Stimulated activated memory B cell treated with anti-CD40 and anti-IgM and Interleukin-4, amounts not matched to agents 10 μg/mL and 1 μg/mL and 100 μg/mL, for 72 hours (primary cell): ENCODE measurements around the gene ZFX.

ENCODE experiments used
- ATAC-seq: fragments of 150-1000 bp; cut with Tn5 transposase; 2 replicates; pipeline ENCODE4 v1.10.0; 2021
- H3K27ac Mint-ChIP-seq: one replicate; pipeline ENCODE4 v1.8.0; 2022; ENCODE audit warnings: mild to moderate bottlenecking, mixed read lengths
- H3K27me3 Mint-ChIP-seq: one replicate; pipeline ENCODE4 v1.8.0; 2022; ENCODE audit warnings: mixed read lengths
- H3K36me3 Mint-ChIP-seq: one replicate; pipeline ENCODE4 v1.8.0; 2022; ENCODE audit warnings: mixed read lengths
- H3K4me1 Mint-ChIP-seq: one replicate; pipeline ENCODE4 v1.8.0; 2022; ENCODE audit warnings: mixed read lengths
- H3K4me3 Mint-ChIP-seq: one replicate; pipeline ENCODE4 v1.8.0; 2022; ENCODE audit warnings: mild to moderate bottlenecking, moderate library complexity, mixed read lengths
- H3K9me3 Mint-ChIP-seq: one replicate; pipeline ENCODE4 v1.8.0; 2022; ENCODE audit warnings: mixed read lengths

Gene ZFX

DNA sequence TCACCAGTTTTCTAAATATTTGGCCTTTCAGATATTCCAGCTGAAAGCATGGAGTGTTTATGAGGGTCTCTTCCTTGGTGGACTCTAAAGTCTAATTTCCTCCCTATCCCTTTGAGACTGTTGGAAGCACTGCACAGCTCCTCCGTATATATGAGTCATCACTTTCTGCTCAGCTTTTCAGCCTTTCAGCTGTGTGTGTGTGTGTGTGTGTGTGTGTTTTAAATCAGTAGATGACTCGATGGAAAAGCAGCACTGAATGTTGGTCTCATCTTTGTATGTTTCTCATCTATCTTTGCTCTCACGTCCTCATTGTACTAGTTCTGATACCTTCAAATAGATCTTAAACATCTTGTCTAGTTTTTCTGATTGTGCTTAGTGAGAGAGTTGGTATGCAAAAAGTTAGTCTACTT lies 81.6 kb downstream of the ZFX start:
- Mint-ChIP-seq H3K27ac (no peak overlapping the region), H3K9me3 (peaks cover 3% of the 10 kb centered on the region), H3K4me1 (no peaks in the 10 kb centered on the region), H3K27me3 (no peaks in the 10 kb centered on the region), H3K4me3 (no peak overlapping the region), H3K36me3 (no peaks in the 10 kb centered on the region)
- no peak for ATAC-seq

DNA sequence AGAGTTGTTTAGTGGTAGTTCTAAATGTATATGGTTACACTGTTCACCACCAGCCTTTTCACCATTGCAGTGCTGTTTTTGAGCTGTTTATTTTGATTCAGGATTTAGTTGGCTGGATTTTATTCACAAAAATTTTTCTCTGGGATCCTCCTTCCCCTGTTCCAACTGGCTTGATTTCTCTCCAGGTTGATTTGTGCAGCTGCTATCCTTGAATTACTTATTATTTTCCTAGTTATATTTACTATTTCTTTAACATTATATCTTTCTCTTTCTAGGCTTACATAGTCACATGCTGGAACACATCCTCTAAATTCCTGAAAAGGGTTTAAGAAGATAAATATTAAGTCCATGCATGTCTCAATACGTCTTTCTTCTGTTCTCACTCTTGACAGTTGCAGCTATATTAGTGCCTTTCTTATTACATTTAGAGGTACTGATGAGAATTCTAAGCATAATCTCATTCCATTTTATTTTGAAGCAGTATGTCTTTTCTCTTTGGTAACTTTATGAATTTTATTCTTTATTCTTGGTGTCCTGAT lies 82.2 kb downstream of the ZFX start:
- ATAC-seq, result no peak
- no peaks in the 10 kb centered on the region for H3K4me1 Mint-ChIP-seq
- no peak overlapping the region for H3K4me3 Mint-ChIP-seq
- no peak overlapping the region for H3K27ac Mint-ChIP-seq
- H3K9me3 Mint-ChIP-seq, result peaks cover 3% of the 10 kb centered on the region
- no peaks in the 10 kb centered on the region for H3K27me3 Mint-ChIP-seq
- no peaks in the 10 kb centered on the region for H3K36me3 Mint-ChIP-seq

DNA sequence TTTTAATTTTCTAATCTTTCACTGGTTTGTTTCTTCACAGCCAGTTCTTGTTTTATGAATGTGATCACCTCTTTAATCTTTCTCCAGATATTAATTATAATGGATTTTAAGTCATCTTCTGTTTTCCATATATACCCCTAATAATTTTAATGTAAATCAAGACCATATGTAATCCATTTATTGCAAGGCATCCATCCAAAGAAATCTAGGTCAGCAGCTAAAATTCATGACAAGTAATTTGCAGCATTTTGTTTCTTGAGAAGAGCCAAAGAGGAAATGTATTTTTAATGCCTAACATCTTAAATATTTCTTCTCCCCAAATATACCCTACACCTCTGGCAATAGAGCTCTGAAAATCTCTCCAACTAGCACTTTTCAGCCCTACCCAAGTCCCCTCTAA lies 83.3 kb downstream of the ZFX start:
- Mint-ChIP-seq H3K36me3 (no peaks in the 10 kb centered on the region), H3K9me3 (peaks cover 2% of the 10 kb centered on the region), H3K4me3 (no peak overlapping the region), H3K27me3 (no peaks in the 10 kb centered on the region), H3K4me1 (no peaks in the 10 kb centered on the region), H3K27ac (no peak overlapping the region)
- ATAC-seq, result no peak

DNA sequence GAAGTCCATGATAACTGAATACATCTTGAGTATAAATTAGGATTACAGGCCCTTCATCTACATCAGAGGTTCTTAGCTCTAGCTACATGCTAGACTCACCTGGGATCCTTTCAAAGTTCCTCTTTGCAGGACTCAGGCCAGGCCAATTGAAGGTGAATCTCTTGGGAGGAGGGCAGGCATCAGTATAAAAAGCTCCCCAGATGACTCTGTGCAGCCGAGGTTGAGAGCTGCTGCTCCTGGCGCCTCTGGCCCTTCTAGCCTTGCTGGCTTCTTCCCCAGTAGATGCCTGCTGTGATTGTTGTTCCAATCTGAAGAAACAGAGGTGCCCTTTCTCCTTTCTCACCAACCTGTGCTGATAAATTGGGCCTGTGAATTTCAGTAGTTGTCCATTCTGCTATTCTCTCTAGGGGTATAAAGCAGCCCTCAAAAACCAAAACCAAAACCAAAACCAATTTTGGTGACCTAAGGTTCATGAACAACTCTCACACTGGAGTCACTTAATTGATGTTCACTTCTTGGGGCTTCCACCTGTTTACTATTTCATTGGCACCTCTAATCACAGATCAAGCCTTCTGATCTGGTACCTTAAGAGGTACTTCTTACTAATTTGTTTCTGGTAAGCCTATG lies 85.7 kb downstream of the ZFX start:
- Mint-ChIP-seq H3K4me1 (no peaks in the 10 kb centered on the region), H3K9me3 (no peaks in the 10 kb centered on the region), H3K27ac (no peak overlapping the region), H3K4me3 (no peak overlapping the region), H3K27me3 (no peaks in the 10 kb centered on the region), H3K36me3 (no peaks in the 10 kb centered on the region)
- ATAC-seq, result no peak

DNA sequence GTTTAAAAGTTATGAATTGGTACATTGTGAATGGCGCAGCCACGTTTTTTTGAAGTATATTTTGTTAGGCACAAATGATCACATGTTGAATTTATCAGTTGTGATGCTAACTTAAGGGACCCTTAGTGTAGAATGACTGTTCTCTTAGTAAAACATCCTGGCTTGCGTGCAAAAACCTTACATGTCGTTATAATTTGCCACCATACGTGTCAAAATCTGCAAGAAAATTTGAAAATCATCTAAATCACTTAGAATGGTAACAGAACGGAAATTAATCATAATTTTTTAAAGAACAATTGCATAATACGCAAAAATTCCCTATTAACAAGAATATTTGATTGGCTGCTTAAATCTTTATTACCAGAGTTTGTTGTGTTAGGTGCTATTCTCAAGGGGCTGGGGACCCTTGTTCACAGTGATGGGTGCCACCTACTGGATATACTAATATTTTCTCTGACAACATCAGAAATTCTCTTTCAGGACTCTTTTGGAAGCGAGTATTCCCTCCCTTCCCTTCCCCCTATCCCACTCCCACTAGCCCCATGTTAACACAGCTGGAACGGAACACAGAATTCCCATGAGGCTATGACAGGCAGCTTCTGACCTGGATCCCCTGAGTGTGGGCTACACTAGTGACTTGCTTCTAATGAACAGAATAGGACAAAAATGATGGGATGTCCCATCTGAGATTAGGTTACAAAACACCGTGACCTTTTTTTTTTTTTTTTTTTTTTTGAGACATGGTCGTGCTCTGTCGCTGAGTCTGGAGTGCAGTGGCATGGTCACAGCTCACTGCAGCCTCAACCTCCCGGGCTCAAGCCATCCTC lies 92.5 kb downstream of the ZFX start:
- peak overlapping the region; percentile 75 for H3K27ac Mint-ChIP-seq
- ATAC-seq, result peak; percentile 36
- H3K4me1 Mint-ChIP-seq, result peaks cover 12% of the 10 kb centered on the region
- no peaks in the 10 kb centered on the region for H3K27me3 Mint-ChIP-seq
- peak overlapping the region; percentile 23 for H3K4me3 Mint-ChIP-seq
- H3K36me3 Mint-ChIP-seq, result no peaks in the 10 kb centered on the region
- H3K9me3 Mint-ChIP-seq, result no peaks in the 10 kb centered on the region

DNA sequence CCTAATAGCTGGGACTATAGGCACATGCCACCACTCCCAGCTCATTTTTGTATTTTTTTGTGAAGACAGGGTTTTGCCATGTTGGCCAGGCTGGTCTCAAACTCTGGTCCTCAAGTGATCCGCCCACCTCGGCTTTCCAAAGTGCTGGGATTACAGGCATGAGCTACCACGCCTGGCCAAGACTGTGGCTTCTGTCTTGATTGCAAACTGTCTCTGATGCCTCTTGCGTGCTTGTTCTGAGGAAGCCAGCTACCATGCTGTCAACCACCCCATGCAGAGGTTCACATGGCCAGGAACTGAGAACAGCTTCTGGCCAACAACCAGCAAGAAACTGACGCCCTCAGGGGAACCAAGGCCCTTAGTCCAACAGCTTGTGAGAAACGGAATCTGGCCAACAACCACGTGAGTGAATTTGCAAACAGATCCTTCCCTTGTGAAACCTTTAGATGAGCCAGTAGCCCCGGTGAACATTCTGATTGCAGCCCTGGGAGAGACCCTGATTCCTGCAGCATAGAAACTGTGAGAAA lies 93.2 kb downstream of the ZFX start:
- H3K4me3 Mint-ChIP-seq, result peak overlapping the region; percentile 23
- H3K36me3 Mint-ChIP-seq, result no peaks in the 10 kb centered on the region
- peak; percentile 98 for ATAC-seq
- H3K4me1 Mint-ChIP-seq, result peaks cover 12% of the 10 kb centered on the region
- H3K27ac Mint-ChIP-seq, result peak overlapping the region; percentile 75
- no peaks in the 10 kb centered on the region for H3K9me3 Mint-ChIP-seq
- no peaks in the 10 kb centered on the region for H3K27me3 Mint-ChIP-seq

DNA sequence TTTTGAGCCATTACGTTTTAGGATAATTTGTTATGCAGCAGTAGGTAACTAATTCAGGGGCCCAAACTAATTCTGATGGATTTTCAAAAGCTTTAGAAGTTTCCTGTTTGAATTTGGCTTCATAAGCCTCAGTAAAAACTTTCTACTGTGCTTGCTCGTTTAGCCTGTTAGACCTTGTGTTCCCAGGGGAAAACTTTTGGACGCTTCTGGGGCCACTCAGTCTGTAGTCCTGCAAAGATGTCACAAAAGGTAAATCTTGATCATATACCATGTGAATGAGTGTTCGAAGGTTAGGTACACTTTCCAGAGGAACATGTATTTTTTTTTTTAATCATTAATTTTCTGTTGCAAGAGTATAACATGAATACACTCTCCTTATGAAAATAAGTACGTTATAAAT lies 93.7 kb downstream of the ZFX start:
- peak overlapping the region; percentile 75 for H3K27ac Mint-ChIP-seq
- no peak for ATAC-seq
- H3K4me1 Mint-ChIP-seq, result peaks cover 12% of the 10 kb centered on the region
- no peaks in the 10 kb centered on the region for H3K36me3 Mint-ChIP-seq
- H3K27me3 Mint-ChIP-seq, result no peaks in the 10 kb centered on the region
- H3K9me3 Mint-ChIP-seq, result no peaks in the 10 kb centered on the region
- H3K4me3 Mint-ChIP-seq, result no peak overlapping the region

DNA sequence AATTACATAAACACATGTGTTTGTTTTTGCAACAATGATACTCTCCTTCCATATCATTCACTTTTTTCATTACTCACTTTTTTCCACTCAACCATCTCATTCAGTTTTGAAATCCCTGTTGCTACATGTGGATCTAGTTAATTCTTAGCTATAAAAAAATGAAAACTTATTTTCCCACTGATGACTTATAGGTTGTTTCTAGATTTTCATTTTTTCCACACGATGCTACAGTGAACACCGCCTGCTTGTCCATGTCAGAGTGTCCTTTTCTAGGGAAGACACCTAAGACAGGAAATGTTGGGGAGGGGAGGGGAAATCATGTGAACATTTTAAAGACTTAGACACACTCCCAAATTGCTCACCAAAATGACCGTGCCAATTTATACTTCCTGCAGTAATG lies 94.2 kb downstream of the ZFX start:
- ATAC-seq, result no peak
- Mint-ChIP-seq H3K36me3 (no peaks in the 10 kb centered on the region), H3K4me1 (peaks cover 12% of the 10 kb centered on the region), H3K9me3 (no peaks in the 10 kb centered on the region), H3K27ac (no peak overlapping the region), H3K27me3 (no peaks in the 10 kb centered on the region), H3K4me3 (no peak overlapping the region)

DNA sequence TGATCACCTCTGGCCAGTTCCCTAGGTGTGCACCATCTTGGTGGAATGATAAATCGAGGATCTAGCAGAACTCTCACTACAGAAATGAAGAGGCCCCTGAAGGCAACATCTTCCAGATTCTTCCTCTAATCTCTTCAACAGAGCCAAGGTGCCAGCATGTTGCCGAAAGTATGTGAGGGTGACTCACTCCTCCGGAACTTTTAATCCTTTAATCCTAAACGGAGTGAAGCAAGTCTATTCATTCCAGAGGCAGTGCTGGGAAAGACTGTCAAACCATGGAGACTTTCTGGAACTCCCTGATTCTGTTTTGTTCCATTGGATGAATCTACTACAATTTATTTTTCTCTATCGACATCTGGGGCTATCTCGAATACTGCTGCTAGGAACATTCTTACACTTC lies 95.7 kb downstream of the ZFX start:
- Mint-ChIP-seq H3K36me3 (no peaks in the 10 kb centered on the region), H3K4me1 (peaks cover 12% of the 10 kb centered on the region)

DNA sequence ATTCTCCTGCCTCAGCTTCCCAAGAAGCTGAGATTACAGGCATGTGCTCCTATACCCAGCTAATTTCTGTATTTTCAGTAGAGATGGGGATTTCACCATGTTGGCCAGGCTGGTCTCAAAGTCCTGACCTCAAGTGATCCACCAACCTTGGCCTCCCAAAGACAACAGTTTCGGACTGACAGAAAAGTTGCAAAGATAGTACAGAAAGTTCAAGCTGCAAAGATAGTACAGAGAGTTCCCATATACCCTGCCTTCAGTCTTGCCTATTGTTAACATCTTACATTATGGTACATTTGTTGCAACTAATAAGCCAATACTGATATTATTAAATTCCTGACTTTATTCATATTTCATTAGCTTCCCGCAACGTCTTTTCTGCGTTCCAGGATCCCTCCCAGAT lies 98.5 kb downstream of the ZFX start:
- no peaks in the 10 kb centered on the region for H3K36me3 Mint-ChIP-seq
- no peak overlapping the region for H3K4me3 Mint-ChIP-seq
- ATAC-seq, result no peak
- peaks cover 6% of the 10 kb centered on the region for H3K4me1 Mint-ChIP-seq
- H3K27ac Mint-ChIP-seq, result no peak overlapping the region
- no peaks in the 10 kb centered on the region for H3K9me3 Mint-ChIP-seq
- H3K27me3 Mint-ChIP-seq, result no peaks in the 10 kb centered on the region

More for the DNA sequence above, 95.7 kb downstream of the ZFX start:
- Mint-ChIP-seq H3K9me3 (no peaks in the 10 kb centered on the region), H3K27ac (no peak overlapping the region), H3K27me3 (no peaks in the 10 kb centered on the region), H3K4me3 (no peak overlapping the region)
- ATAC-seq, result no peak

DNA sequence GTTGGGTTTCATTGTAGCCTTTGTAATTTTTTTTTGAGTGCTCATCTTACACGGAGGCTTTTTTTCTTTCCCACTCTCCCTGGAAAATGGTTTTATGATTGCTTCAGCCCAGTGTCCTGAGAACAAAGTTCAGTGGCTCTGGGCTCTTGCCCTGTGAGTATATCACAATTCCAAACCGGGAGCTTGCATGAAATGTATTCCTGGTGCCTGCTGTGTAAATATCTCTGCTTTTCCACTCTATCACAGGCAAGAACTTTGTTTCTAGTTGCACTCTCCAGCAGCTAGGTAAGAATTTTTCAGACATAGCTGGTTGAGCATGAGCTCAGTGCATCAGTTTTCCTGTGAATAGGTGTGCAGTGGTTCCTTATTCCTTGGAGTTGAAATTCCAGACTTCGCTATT lies 103.5 kb downstream of the ZFX start:
- H3K4me1 Mint-ChIP-seq, result no peaks in the 10 kb centered on the region
- H3K4me3 Mint-ChIP-seq, result no peak overlapping the region
- ATAC-seq, result no peak
- no peaks in the 10 kb centered on the region for H3K9me3 Mint-ChIP-seq
- H3K36me3 Mint-ChIP-seq, result no peaks in the 10 kb centered on the region
- no peaks in the 10 kb centered on the region for H3K27me3 Mint-ChIP-seq
- no peak overlapping the region for H3K27ac Mint-ChIP-seq

DNA sequence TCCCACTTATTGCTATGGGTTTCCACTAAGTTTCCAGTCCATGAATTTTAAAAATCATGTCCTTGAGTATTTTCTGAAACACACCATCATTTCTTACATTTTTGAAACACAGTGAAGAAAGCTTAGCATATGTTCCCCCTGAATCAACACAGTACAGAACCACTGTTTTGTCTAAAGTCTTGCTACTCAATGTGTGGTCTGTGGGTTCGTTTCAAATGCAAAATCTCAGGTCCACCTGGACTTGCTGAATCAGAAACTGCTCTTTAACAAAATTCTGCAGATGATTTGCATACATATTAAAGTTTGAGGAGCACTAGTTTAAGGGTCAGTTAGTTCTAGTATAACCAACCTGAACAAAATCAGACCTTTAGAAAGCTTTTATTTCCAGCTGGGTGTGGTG lies 103.9 kb downstream of the ZFX start:
- H3K9me3 Mint-ChIP-seq, result no peaks in the 10 kb centered on the region
- H3K4me1 Mint-ChIP-seq, result no peaks in the 10 kb centered on the region
- no peak overlapping the region for H3K4me3 Mint-ChIP-seq
- H3K36me3 Mint-ChIP-seq, result no peaks in the 10 kb centered on the region
- ATAC-seq, result no peak
- H3K27ac Mint-ChIP-seq, result no peak overlapping the region
- no peaks in the 10 kb centered on the region for H3K27me3 Mint-ChIP-seq

DNA sequence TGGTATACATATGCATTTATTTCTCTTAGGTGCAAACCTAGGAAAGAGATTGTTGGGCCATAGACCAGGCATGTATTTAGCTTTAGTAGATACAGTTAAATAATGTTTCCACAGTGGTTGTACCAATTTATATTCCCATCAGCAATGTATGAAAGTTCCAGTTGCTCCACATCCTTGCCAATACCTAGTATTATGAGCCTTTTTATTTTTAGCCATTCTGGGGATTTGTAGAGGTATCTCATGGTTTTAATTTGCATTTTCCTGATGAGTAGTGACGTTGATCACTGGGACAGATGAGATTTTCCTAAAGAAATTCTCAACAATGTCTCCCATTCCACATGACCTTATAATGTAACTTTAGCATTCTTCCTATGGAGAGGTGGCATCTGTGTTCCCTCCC lies 107.5 kb downstream of the ZFX start:
- ATAC-seq, result no peak
- Mint-ChIP-seq H3K36me3 (no peaks in the 10 kb centered on the region), H3K4me1 (peaks cover 11% of the 10 kb centered on the region), H3K4me3 (no peak overlapping the region), H3K27ac (no peak overlapping the region), H3K9me3 (peaks cover under 1% of the 10 kb centered on the region), H3K27me3 (no peaks in the 10 kb centered on the region)

DNA sequence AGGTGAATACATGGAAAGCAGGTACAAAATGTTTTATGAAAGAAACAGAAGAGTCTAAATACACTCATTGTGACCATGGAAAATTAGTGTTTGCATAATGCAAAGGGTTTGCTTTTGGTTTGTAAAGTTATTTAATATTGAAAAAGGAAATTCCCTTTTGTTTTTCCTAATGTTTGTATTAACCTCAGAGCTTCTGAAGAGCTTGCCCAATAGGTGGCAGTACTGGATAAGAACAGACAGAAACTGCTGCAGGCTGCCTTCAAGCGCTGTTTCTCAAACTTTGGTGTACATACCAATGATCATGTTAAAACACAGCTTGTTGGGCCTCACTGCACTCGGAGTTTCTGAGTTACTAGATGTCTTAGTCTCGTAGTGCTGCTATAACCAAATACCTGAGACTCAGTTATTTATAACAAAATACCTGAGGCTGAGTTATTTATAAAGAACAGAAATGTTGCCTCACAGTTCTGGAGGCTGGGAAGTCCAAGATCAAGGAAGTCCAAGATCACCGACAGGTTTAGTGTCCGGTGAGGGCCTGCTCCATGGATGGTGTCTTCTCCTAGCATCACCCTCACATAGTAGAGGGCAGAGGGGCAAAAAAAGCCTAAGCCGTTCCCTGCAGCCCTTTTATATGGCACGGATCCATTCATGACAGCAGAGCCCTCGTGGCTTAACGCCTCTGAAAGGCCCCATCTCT lies 110.2 kb downstream of the ZFX start:
- H3K9me3 Mint-ChIP-seq, result peaks cover 2% of the 10 kb centered on the region
- H3K27ac Mint-ChIP-seq, result no peak overlapping the region
- H3K4me1 Mint-ChIP-seq, result peaks cover 11% of the 10 kb centered on the region
- H3K4me3 Mint-ChIP-seq, result no peak overlapping the region
- no peaks in the 10 kb centered on the region for H3K36me3 Mint-ChIP-seq
- no peak for ATAC-seq
- no peaks in the 10 kb centered on the region for H3K27me3 Mint-ChIP-seq

DNA sequence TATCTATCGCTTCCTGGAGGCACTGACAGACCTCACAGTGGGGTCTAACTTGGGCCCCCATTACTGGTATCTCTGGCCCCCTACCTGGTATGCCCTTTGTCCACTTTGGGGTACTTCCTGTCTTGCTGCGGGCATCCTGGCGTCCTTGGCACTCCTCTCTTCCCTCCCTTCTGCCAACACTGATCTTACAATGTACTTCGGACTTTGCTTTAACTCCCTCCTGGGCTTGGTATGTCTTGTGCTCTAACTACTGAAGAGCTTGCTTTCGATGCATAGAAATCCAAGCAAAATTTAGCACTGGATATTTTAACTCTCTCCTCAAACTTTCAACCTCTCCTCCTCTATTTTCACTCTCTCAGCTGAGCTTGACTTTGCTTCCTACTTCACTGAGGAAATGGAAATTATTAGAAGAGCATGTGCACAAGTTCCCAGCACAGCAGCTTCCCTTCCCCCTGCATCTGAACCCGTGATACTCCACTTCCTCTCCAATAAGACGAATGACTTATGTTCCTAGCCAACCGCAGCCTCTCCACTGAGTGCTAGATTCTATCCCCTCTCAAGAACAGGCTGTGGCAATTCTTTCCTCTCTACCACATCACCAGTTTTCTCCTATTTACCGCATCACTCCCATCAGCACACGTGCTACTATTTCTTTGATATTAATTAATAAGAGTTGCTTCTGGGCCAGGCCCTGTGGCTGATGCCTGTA lies 111.5 kb downstream of the ZFX start:
- H3K4me3 Mint-ChIP-seq, result no peak overlapping the region
- H3K9me3 Mint-ChIP-seq, result peaks cover 2% of the 10 kb centered on the region
- H3K4me1 Mint-ChIP-seq, result peaks cover 11% of the 10 kb centered on the region
- H3K36me3 Mint-ChIP-seq, result no peaks in the 10 kb centered on the region
- H3K27ac Mint-ChIP-seq, result peak overlapping the region; percentile 72
- H3K27me3 Mint-ChIP-seq, result no peaks in the 10 kb centered on the region
- ATAC-seq, result no peak
